ENCODE measurements around the gene INHBC. TPM values are rescaled to one million over a fixed set of nuclear protein-coding genes. Genes with fewer than 3 reads are reported as not detected.

INHBC gene
- total RNA-seq, 4 donors from 2014 or later: 0.20 to 0.35 TPM; not detected in 2

DNA sequence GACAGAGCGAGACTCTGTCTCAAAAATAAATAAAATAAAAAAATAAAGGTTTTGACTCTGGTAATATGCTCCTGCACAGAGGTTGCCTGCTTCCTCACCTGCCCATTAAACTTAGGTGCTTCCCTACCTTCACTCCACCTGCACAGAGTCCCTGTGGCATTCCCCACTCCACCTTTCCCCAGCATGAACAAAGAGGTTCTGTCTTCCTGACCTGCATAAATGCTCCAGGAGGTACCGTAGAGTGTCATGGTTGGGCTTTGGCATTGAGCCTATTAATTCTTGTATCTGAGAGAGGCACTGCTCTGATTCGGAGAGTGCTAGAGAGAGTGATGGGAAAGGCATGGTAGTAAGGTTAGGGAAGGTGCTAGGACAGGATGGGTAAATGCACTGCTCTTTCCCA lies 38.8 kb downstream of the INHBC start:
- TF ChIP-seq, protein P1, sequence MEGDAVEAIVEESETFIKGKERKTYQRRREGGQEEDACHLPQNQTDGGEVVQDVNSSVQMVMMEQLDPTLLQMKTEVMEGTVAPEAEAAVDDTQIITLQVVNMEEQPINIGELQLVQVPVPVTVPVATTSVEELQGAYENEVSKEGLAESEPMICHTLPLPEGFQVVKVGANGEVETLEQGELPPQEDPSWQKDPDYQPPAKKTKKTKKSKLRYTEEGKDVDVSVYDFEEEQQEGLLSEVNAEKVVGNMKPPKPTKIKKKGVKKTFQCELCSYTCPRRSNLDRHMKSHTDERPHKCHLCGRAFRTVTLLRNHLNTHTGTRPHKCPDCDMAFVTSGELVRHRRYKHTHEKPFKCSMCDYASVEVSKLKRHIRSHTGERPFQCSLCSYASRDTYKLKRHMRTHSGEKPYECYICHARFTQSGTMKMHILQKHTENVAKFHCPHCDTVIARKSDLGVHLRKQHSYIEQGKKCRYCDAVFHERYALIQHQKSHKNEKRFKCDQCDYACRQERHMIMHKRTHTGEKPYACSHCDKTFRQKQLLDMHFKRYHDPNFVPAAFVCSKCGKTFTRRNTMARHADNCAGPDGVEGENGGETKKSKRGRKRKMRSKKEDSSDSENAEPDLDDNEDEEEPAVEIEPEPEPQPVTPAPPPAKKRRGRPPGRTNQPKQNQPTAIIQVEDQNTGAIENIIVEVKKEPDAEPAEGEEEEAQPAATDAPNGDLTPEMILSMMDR (IDR thresholded peaks at IDR 0.05 in 4 of 5, conservative IDR thresholded peaks at IDR 0.05 in 1 of 5): no peak
- no peak for TF ChIP-seq POLR2A (IDR thresholded peaks at IDR 0.05)
- Histone ChIP-seq H3K4me3 (no peak overlapping the region), H3K36me3 (no peaks in the 10 kb centered on the region), H3K27ac (no peak overlapping the region), H3K9me3 (no peaks in the 10 kb centered on the region), H3K27me3 (peaks cover 41 to 47% (median 45%) of the 10 kb centered on the region in 3 donors), H3K4me1 (peaks cover 12% of the 10 kb centered on the region in 2 donors)
- intact Hi-C loops (cut with DNase I; ENCODE audit: low total_unique reads) (no loop called here), in situ Hi-C loops (cut with MboI; ENCODE audit: low sequenced_read_pairs in 4 of 4) (no loop called here)
- ATAC-seq (no peak), DNase-seq (no peak)

DNA sequence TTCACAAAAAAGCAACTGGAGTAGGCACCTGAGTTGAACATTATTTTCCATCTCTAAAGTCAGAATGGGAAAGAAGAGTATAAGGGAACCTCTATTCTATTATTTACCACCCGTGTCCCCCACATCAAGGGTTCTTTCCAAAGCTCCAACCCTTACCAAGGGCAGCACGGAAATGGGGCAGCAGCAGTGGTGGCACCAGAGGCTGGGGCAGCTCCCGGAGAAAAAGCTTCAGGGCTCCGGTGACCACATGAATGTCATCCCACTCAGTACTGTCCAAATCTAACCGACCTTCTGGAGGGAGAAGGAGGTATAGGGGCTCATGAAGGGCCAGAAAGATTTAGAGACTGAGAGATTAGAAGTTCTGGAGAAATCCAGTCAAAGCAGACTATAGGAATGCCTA lies 39.3 kb downstream of the INHBC start:
- ATAC-seq (no peak), DNase-seq (no peak)
- in situ Hi-C loops (cut with MboI; ENCODE audit: low sequenced_read_pairs in 4 of 4) (no loop called here), intact Hi-C loops (cut with DNase I; ENCODE audit: low total_unique reads) (no loop called here)
- no peak overlapping the region for H3K27ac ChIP-seq
- no peak overlapping the region for H3K4me3 ChIP-seq
- TF ChIP-seq, protein P1 (IDR thresholded peaks at IDR 0.05 in 4 of 5, conservative IDR thresholded peaks at IDR 0.05 in 1 of 5): no peak
- TF ChIP-seq POLR2A (IDR thresholded peaks at IDR 0.05): no peak
- no peaks in the 10 kb centered on the region for H3K9me3 ChIP-seq
- H3K27me3 ChIP-seq: peaks cover 41 to 47% (median 45%) of the 10 kb centered on the region in 3 donors
- no peaks in the 10 kb centered on the region for H3K36me3 ChIP-seq
- H3K4me1 ChIP-seq: peaks cover 12% of the 10 kb centered on the region in 2 donors

- no peaks in the 10 kb centered on the region for H3K9me3 ChIP-seq
- DNase-seq (no peak), ATAC-seq (no peak)
- peaks cover 12% of the 10 kb centered on the region in 2 donors for H3K4me1 ChIP-seq
- peaks cover 41 to 47% (median 45%) of the 10 kb centered on the region in 3 donors for H3K27me3 ChIP-seq
- H3K27ac ChIP-seq: no peak overlapping the region
- H3K4me3 ChIP-seq: no peak overlapping the region
- TF ChIP-seq, protein P1 (IDR thresholded peaks at IDR 0.05 in 4 of 5, conservative IDR thresholded peaks at IDR 0.05 in 1 of 5): no peak
- TF ChIP-seq POLR2A (IDR thresholded peaks at IDR 0.05): no peak
- intact Hi-C loops (cut with DNase I; ENCODE audit: low total_unique reads) (no loop called here), in situ Hi-C loops (cut with MboI; ENCODE audit: low sequenced_read_pairs in 4 of 4) (no loop called here)
- no peaks in the 10 kb centered on the region for H3K36me3 ChIP-seq
These were observed 39.8 kb downstream of the INHBC start for GRCh38 chr12:57474430-57474829.

DNA sequence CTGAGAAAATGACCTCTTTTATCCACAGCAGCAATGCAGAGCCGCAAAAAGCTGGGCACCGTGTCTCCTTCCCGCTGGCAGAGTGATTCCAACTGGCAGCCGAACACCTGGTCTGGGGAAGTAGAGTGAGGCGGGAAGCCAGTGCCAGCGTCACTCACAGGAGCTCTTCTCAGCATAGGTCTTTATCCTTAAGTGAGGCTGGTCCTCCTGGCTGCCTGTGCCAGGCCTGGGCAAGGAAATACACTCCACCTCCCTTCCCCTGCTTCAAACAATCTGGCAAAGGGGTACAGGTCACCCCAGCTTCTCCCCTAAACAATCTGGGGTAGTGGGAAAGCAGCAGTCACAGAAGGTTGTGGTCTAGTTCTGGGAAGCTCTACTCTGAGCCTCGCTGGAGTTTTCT lies 40.3 kb downstream of the INHBC start:
- no peak for TF ChIP-seq POLR2A (IDR thresholded peaks at IDR 0.05)
- TF ChIP-seq, protein P1 (IDR thresholded peaks at IDR 0.05 in 4 of 5, conservative IDR thresholded peaks at IDR 0.05 in 1 of 5): no peak
- no peak for DNase-seq
- in situ Hi-C loops (cut with MboI; ENCODE audit: low sequenced_read_pairs in 4 of 4): no loop called here

More for the DNA sequence above, 40.3 kb downstream of the INHBC start:
- H3K36me3 ChIP-seq: no peaks in the 10 kb centered on the region
- H3K9me3 ChIP-seq: no peaks in the 10 kb centered on the region
- H3K27me3 ChIP-seq: peaks cover 41 to 47% (median 45%) of the 10 kb centered on the region in 3 donors
- H3K4me1 ChIP-seq: peaks cover 12% of the 10 kb centered on the region in 2 donors
- no peak for ATAC-seq
- intact Hi-C loops (cut with DNase I; ENCODE audit: low total_unique reads): no loop called here
- peak overlapping the region; percentile 38 to 74 (median 49) for H3K4me3 ChIP-seq
- H3K27ac ChIP-seq: no peak overlapping the region
